AG08395 (cell line): ENCODE measurements around the gene PPIC.
"Not testable (repeated sequence)": the region's sequence is repeated elsewhere in the genome, so short reads cannot be mapped to it uniquely, and the experiment has no call there.

Source experiments
- DNase-seq: peaks from one replicate; pipeline ENCODE4 v3.0.0; 2012; ENCODE audit warnings: mixed read lengths, low spot score

PPIC gene

DNA sequence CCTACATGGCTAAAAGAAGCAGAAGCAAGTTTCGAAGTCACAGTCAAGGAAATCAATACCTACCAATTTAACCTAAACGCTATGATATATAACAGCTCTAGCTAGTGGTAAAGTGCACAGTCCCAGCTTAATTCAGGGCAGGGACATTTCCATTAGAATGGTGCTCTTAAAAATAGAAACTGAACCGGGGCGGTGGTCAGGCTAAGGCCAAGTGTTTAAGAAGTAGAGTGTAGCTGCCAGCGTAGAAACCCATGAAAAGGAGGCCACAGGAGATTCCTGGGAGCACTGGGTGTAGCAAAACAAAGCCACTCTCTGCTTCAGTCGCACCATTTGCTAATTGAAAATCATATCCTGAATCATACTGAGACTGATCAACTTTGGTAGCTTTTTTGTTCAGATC is 28.8 kb downstream of the PPIC start:
- DNase-seq, result no peak

DNA sequence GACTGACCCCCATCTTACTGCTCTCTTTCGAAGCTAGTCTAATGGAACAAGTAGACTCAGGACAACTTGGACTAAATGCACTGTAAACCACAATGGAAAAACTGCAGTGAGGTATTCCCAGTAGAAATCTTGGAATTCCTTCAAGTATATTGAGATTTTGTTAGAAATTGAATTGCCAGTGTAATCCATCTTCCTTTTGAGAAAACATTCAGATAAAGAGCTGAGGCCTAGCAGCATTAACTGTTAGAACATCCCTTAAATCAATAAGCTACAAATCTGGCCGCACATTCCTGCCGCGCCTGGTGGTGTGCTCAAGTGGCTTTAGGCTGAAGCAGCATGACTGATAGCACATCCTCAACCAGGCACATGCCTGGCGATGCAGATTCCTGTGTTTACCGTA is 29.3 kb downstream of the PPIC start:
- DNase-seq, result no peak

DNA sequence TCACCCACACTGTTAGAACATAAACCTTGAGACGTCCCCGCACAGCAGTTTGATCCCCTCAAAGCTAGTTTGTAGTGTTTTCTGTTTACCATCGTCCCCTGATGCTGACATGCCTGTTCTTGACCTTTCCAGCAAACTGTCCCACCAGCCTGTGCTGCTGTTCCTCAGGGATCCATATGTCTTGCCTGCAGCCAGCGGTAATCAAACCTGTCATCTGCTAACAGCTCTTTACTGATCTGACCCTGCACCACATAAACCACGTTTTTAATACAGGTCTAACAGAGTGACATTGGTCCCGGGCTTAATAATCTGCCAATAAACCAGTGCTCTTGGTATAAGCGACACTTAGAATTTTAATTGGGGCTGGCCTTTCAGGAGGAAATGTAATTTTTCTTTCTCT is 34.7 kb downstream of the PPIC start:
- no peak for DNase-seq

DNA sequence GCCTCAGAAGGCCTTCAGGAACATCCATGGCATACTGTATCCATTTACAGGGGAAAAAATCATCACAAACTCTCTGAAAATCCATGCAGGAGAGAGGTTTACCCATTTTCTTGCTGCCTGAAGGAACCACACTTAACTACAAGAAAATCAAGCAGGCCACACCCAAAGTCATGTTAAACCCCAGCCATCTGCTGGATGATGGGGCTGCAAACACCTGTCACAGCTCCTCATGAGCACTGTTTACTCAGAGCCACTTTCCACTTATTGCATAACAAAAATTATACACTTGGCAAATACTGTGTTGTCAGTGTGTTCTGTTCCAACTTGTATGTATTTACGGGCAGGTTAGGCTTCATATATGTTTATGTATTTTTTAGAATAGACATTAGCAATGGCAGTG is 35.8 kb downstream of the PPIC start:
- no peak for DNase-seq

- DNase-seq, result peak; percentile 62
Observed at GRCh38 chr5:122999947-123000563, 36.5 kb downstream of the PPIC start.

- DNase-seq, result no peak
Observed at GRCh38 chr5:122997294-122997693, 39.2 kb downstream of the PPIC start.

- DNase-seq, result no peak
Observed at GRCh38 chr5:122996091-122996490, 40.4 kb downstream of the PPIC start.

DNA sequence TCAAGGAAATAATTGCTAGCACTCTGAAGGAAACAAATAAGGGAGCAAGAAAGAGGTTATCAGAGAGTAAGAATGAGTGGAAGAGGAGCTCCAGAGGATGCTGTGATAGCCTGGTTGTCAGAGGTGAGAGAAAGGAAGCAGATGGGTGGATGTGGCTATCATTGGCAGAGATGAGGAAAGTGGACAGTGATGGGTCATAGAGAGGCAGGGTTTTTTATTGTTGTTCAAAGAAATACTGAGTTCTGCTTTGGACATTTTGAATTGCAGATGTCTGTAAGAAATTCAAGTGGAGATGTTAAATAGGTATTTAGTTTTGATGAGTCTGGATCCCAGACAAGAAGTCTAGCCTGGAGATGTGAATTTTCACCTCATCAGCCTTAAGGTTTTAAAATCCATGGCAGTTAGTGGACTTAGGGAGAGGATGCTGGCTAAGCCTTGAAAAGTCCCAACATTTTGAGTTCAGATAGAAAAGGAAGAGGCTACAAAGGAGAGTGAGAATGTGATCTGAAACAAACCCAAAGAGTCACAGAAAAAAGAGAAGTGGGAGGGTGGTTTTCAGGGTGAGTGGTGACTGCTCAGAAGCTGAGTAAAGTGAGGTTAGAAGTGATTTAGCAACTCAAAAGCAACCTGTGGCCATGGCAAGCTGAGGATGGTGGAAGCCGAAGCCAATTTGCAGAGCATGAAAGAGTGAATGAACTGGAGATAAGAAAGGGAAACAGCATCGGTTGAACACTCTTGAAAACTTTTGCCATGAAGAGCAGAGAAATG is 50.4 kb downstream of the PPIC start:
- no peak for DNase-seq

- DNase-seq, result no peak
Observed at GRCh38 chr5:122985006-122985700, 51.4 kb downstream of the PPIC start.

DNA sequence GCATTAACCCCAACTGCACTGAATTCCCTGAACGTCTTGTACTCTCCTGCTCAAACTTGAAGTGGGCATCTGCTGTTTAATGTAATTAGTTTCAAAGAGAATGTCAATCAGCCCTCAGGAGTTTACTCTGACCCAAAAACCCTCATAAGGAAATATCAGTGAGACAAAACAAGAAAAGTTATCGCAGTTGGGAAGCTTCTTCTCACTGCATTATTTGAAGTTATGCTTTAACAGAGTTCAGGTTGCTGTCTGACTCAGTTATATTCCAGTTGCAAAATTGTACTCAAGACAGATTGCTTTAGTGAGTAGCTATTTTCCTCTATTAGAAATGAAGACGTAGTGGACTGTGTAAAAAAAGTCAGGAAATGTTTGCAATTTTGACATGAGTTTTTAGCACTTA is 52.1 kb downstream of the PPIC start:
- DNase-seq, result no peak

DNA sequence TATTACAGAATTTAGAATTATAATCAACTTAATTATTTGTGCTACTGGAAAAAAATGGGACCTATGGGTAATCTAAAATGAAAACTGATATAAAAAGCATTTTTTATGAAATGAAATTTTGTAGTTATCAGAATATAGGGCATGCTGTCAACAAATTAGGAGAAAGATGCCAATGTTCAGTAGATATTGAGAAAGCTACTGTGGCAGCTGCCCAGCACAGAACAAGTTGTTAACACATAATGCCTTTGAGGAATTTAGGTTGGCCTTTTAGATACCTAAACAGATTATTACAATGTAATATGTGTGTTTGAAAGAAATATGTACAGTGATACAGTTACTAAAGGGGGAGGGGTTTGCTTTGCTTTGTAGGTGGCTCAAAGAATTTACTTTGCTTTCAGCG is 54.1 kb downstream of the PPIC start:
- no peak for DNase-seq

- no peak for DNase-seq
Observed at GRCh38 chr5:122981846-122982245, 54.7 kb downstream of the PPIC start.

DNA sequence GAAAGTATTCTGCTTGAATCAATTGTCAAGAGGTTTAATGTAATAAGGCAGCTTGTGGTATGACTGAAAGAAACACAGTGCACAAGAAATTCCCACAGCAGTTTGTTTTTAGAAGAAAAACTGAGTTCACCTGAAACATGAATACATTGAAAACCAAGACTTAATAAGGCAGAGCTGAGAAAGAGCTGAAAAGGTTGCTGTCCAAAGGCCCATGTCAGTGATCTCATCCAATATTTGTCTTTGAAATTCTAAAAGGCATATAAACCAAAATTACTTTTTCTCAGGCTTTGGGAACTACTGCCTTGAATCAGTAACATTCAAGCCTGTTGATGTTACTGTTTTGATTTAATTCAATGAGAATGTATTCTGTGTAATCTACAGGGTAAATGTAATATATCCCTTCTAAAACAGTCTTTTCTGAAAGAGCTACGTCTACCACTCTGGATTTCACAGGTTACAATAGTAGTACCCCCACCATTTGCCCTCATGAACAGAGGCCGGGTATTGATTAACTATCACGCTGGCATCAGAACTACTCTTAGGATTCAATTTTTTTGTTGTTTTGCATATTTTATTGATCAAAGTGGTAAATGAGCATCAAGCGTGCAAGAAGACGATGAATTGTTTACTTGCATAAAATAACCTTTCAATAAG is 57.8 kb downstream of the PPIC start:
- no peak for DNase-seq

DNA sequence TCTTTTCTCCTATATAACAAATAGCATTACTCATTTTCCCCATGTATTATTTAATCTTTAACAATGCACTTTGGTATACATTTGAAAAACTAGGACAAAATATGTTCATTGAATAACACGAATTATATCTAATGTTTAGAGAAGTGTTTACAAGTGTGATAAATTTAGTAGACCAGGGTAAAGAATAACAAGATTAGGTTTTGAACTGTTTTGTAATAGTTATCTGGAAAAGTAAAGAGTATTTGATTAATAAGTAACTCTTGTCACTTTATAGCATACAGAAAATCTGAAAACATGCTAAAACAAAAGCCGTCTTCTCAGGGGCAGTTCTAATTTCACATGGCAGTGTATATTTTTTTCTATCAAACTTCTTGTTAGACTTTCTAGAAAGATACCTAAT is 58.5 kb downstream of the PPIC start:
- DNase-seq, result no peak

DNA sequence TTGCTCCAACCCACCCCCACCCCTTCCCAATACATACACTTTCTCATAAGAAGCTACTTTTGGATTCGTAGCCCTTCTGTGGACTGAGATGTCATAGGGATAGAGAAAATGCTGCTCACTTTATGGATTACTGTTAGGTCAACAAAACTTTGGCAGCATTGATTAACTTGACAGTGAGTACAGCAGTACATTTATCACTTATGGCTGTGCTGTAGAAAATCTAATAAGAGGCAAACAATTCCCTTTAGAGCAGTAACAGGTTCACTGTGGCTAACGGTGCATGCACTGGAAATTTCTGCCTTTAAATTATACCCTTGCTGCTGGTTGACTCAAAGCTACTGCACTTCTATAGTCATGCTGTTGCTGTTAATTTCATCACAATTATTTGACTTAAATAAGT is 59.2 kb downstream of the PPIC start:
- no peak for DNase-seq

GRCh38 chr5:122974251-122974650 is 62.3 kb downstream of the PPIC start:
- DNase-seq, result not testable (repeated sequence)

DNA sequence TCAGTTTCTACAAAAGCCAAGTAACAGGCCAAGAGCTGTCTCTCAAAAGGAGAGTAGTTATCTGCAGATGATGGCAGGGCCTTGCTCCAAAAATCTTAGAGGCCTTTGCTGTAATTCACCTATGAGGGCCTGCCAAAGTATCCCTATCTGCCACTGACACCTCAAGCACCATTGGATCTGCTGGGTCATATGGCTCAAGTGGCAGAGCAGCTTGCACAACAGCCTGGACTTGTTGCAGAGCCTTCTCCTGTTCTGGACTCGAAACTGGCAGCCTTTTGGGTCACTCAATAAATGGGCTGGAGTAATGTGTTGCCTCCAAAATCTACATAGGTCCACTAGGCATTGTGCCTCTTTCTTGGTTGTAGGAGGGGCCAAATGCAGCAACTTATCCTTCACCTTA is 62.8 kb downstream of the PPIC start:
- DNase-seq, result not testable (repeated sequence)
